Right atrium auricular region (tissue), 2 donors: ENCODE data around the gene MS4A4A. TPM values are rescaled to one million over a fixed set of nuclear protein-coding genes. Genes with fewer than 3 reads are reported as not detected.

Experiments used
- DNase-seq: peaks from one replicate; pipeline ENCODE4 v3.0.0-alpha.2; 2019; ENCODE audit warnings: low spot score
- H3K27ac ChIP-seq, 2 donors: fragments of 200-600 bp; sonication (generic); 1 replicate in 1 of 2; 2 replicates in 1 of 2; pipeline ENCODE4 v1.5.1; 2016 to 2019
- H3K27me3 ChIP-seq, 2 donors: fragments of 200-600 bp; sonication (generic); one replicate each; pipeline versions ENCODE4 v1.5.1 to v1.6.0; 2017 to 2019
- H3K36me3 ChIP-seq: fragments of 200-600 bp; sonication (generic); one replicate; pipeline ENCODE4 v1.5.1; 2016
- H3K4me1 ChIP-seq, 2 donors: fragments of 200-600 bp; sonication (generic); one replicate each; pipeline versions ENCODE4 v1.5.1 to v1.6.0; 2017 to 2019
- H3K4me3 ChIP-seq, 2 donors: fragments of 200-600 bp; sonication (generic); 1 replicate in 1 of 2; 2 replicates in 1 of 2; pipeline ENCODE4 v1.5.1; 2017 to 2019; ENCODE audit warnings: mild to moderate bottlenecking in 1 of 2, moderate library complexity in 1 of 2
- H3K9me3 ChIP-seq, 2 donors: fragments of 200-600 bp; sonication (generic); one replicate each; pipeline ENCODE4 v1.5.1; 2019
- CTCF ChIP-seq, 2 donors: fragments of 200-600 bp; sonication (generic); IDR thresholded peaks; one replicate each; pipeline ENCODE4 v1.5.1; 2019; ENCODE audit warnings: antibody characterized with exemption in 2 of 2
- total RNA-seq, 2 donors: library from RNA; depleted of rRNA; stranded (reverse); fragments of >200 nt; gene quantifications; one replicate each; pipeline ENCODE4 v1.1.0, GENCODE V29; 2016

MS4A4A gene
- total RNA-seq, 2 donors from 2014 or later = 7.8 to 11.6 TPM

GRCh38 chr11:60347084-60347797 is 66.8 kb downstream of the MS4A4A start:
- H3K36me3 ChIP-seq = no peaks in the 10 kb centered on the region
- H3K27ac ChIP-seq = no peak overlapping the region
- H3K27me3 ChIP-seq = no peaks in the 10 kb centered on the region
- H3K4me1 ChIP-seq = no peaks in the 10 kb centered on the region
- DNase-seq = no peak
- no peak for TF ChIP-seq CTCF (IDR thresholded peaks at IDR 0.05)
- no peaks in the 10 kb centered on the region for H3K9me3 ChIP-seq
- H3K4me3 ChIP-seq = no peak overlapping the region

- no peak for TF ChIP-seq CTCF (IDR thresholded peaks at IDR 0.05)
- no peaks in the 10 kb centered on the region for H3K36me3 ChIP-seq
- no peak overlapping the region for H3K4me3 ChIP-seq
- no peak for DNase-seq
- no peak overlapping the region for H3K27ac ChIP-seq
- H3K4me1 ChIP-seq = no peaks in the 10 kb centered on the region
- H3K27me3 ChIP-seq = no peaks in the 10 kb centered on the region
- H3K9me3 ChIP-seq = no peaks in the 10 kb centered on the region
Observed at GRCh38 chr11:60348116-60348515, 67.7 kb downstream of the MS4A4A start.

- H3K27me3 ChIP-seq = no peaks in the 10 kb centered on the region
- H3K4me1 ChIP-seq = no peaks in the 10 kb centered on the region
- no peak for TF ChIP-seq CTCF (IDR thresholded peaks at IDR 0.05)
- no peak for DNase-seq
- H3K4me3 ChIP-seq = no peak overlapping the region
- no peak overlapping the region for H3K27ac ChIP-seq
- no peaks in the 10 kb centered on the region for H3K36me3 ChIP-seq
- H3K9me3 ChIP-seq = no peaks in the 10 kb centered on the region
Observed at GRCh38 chr11:60349990-60350389, 69.5 kb downstream of the MS4A4A start.

GRCh38 chr11:60357771-60358170 is 77.3 kb downstream of the MS4A4A start:
- H3K4me1 ChIP-seq = no peaks in the 10 kb centered on the region
- DNase-seq = no peak
- H3K27ac ChIP-seq = no peak overlapping the region
- H3K9me3 ChIP-seq = peaks cover 0 to 12% of the 10 kb centered on the region in 2 donors
- no peaks in the 10 kb centered on the region for H3K36me3 ChIP-seq
- H3K27me3 ChIP-seq = no peaks in the 10 kb centered on the region
- no peak for TF ChIP-seq CTCF (IDR thresholded peaks at IDR 0.05)
- no peak overlapping the region for H3K4me3 ChIP-seq

Other genes with a start within 250 kb of the MS4A4A start
- not detected for gene OOSP2, start 240.3 kb upstream of the MS4A4A start, total RNA-seq
- not detected for gene MS4A3, start 224.0 kb upstream of the MS4A4A start, total RNA-seq
- under 1 TPM in 1 of 2 donors, not detected in 1; 0.93 TPM for gene MS4A2, start 192.0 kb upstream of the MS4A4A start, total RNA-seq
- gene MS4A6A, start 97.6 kb upstream of the MS4A4A start, total RNA-seq = 10 to 100 TPM; 15.6 to 40.8 TPM
- under 1 TPM; 0.59 to 0.71 TPM for gene MS4A4E, start 37.5 kb upstream of the MS4A4A start, total RNA-seq
- gene MS4A6E, start 46.6 kb downstream of the MS4A4A start, total RNA-seq = not detected
- 10 to 100 TPM; 16.0 to 27.7 TPM for gene MS4A7, start 97.9 kb downstream of the MS4A4A start, total RNA-seq
- gene MS4A14, start 115.8 kb downstream of the MS4A4A start, total RNA-seq = under 1 TPM; 0.48 to 0.94 TPM
- not detected for gene MS4A5, start 148.9 kb downstream of the MS4A4A start, total RNA-seq
- gene MS4A1, start 175.2 kb downstream of the MS4A4A start, total RNA-seq = not detected
- gene MS4A12, start 212.1 kb downstream of the MS4A4A start, total RNA-seq = not detected
- gene MS4A13, start 234.7 kb downstream of the MS4A4A start, total RNA-seq = not detected